ENCODE measurements around the gene IL18RAP. TPM values are rescaled to one million over a fixed set of nuclear protein-coding genes. Genes with fewer than 3 reads are reported as not detected.

The IL18RAP gene
- total RNA-seq, 1 experiment from 2014 or later: not detected

GRCh38 chr2:102498414-102498813, 75.5 kb downstream of the IL18RAP start:
- no peak overlapping the region for H3K27ac Mint-ChIP-seq (ENCODE audit: unreplicated experiment)
- H3K27me3 Mint-ChIP-seq (ENCODE audit: unreplicated experiment): no peaks in the 10 kb centered on the region
- BruUV-seq (replicated peaks): no TSS peak
- no peak overlapping the region for H3K4me3 Mint-ChIP-seq (ENCODE audit: low read depth, unreplicated experiment)
- no peak for DNase-seq
- no peaks in the 10 kb centered on the region for H3K36me3 Mint-ChIP-seq (ENCODE audit: insufficient read depth, unreplicated experiment)
- CTCF ChIA-PET: no interaction called here
- TF ChIP-seq, protein P1, sequence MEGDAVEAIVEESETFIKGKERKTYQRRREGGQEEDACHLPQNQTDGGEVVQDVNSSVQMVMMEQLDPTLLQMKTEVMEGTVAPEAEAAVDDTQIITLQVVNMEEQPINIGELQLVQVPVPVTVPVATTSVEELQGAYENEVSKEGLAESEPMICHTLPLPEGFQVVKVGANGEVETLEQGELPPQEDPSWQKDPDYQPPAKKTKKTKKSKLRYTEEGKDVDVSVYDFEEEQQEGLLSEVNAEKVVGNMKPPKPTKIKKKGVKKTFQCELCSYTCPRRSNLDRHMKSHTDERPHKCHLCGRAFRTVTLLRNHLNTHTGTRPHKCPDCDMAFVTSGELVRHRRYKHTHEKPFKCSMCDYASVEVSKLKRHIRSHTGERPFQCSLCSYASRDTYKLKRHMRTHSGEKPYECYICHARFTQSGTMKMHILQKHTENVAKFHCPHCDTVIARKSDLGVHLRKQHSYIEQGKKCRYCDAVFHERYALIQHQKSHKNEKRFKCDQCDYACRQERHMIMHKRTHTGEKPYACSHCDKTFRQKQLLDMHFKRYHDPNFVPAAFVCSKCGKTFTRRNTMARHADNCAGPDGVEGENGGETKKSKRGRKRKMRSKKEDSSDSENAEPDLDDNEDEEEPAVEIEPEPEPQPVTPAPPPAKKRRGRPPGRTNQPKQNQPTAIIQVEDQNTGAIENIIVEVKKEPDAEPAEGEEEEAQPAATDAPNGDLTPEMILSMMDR (IDR thresholded peaks at IDR 0.05; ENCODE audit: unreplicated experiment): no peak
- intact Hi-C loops (cut with micrococcal nuclease; ENCODE audit: unreplicated experiment): no loop called here
- H3K9me3 Mint-ChIP-seq (ENCODE audit: low read depth, unreplicated experiment): peaks cover 3% of the 10 kb centered on the region
- peaks cover 24% of the 10 kb centered on the region for H3K4me1 Mint-ChIP-seq (ENCODE audit: low read depth, unreplicated experiment)

- no TSS peak for BruUV-seq (replicated peaks)
- H3K36me3 Mint-ChIP-seq (ENCODE audit: insufficient read depth, unreplicated experiment): no peaks in the 10 kb centered on the region
- H3K9me3 Mint-ChIP-seq (ENCODE audit: low read depth, unreplicated experiment): no peaks in the 10 kb centered on the region
- intact Hi-C loops (cut with micrococcal nuclease; ENCODE audit: unreplicated experiment): no loop called here
- no peak overlapping the region for H3K27ac Mint-ChIP-seq (ENCODE audit: unreplicated experiment)
- CTCF ChIA-PET: no interaction called here
- no peaks in the 10 kb centered on the region for H3K27me3 Mint-ChIP-seq (ENCODE audit: unreplicated experiment)
- peaks cover 24% of the 10 kb centered on the region for H3K4me1 Mint-ChIP-seq (ENCODE audit: low read depth, unreplicated experiment)
- TF ChIP-seq, protein P1 (IDR thresholded peaks at IDR 0.05; ENCODE audit: unreplicated experiment): no peak
- no peak for DNase-seq
- H3K4me3 Mint-ChIP-seq (ENCODE audit: low read depth, unreplicated experiment): no peak overlapping the region
Measured at GRCh38 chr2:102499558-102499957, 76.6 kb downstream of the IL18RAP start.

Small RNAs within 50 kb of the gene (microRNA-seq; reads per million reads assigned to microRNA genes)
- not detected for gene MIR4772

Other genes starting within 250 kb of the IL18RAP start
- 0.68 and 0.73 TPM in 2 replicates for gene IL1RL2, start 236.1 kb upstream of the IL18RAP start, total RNA-seq (2022)
- 0.22 TPM in 1 of 2 replicates, not detected in the other for gene IL1RL1, start 111.6 kb upstream of the IL18RAP start, total RNA-seq (2022)
- gene IL18R1, start 67.4 kb upstream of the IL18RAP start, total RNA-seq (2022): 1.5 and 2.1 TPM in 2 replicates
- 0.12 and 0.22 TPM in 2 replicates for gene SLC9A4, start 50.1 kb downstream of the IL18RAP start, total RNA-seq (2022)
- gene SLC9A2, start 196.4 kb downstream of the IL18RAP start, total RNA-seq (2022): 5.7 and 5.9 TPM in 2 replicates

Data from Calu3 (cell line).